NCI-H345 treated with DMSO at 0.1 percent for 48 hours (cell line): ENCODE measurements around the gene RHOH.

ENCODE experiments used
- DNase-seq: peaks from one replicate; lab custom pipeline; 2025; ENCODE audit not compliant: unreplicated experiment; lab: John Stamatoyannopoulos, UW

The RHOH gene

DNA sequence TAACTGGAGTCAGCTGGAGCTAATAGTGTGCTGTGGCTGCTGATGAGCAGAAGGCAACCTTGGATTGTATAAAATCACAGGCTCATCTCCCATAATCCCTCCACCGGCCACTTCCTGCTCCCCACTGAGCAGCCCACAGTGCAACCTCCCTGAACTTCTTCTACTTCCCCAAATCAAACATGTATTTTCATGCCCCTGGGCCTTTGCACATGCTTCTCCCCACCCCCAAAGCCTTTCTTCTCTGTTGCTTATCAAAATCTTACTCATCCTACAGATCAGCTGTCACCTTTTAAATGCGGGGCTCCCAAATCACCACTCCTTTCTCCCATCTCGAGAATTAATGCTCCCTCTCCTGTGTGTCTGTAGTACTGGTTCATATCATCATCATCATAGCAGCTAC lies 35.8 kb downstream of the RHOH start:
- no peak for DNase-seq

DNA sequence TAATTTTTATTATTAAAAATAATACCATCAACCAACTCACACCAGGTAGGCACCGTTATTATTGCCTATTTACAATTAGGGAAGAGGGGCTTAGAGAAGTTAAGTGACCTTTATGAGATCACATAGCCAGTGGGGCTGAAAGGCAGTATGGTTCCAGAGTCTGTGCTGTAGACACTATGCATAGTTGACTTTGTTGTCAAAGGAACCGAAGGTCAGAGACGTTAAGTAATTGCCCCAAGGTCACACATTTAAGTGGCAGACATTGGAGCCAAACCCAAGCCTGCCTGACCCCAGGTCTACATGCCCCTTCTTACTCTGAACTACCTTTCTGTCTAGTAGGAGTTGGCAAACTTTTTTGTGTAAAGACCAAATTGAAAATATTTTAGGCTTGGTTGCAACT lies 36.4 kb downstream of the RHOH start:
- no peak for DNase-seq

DNA sequence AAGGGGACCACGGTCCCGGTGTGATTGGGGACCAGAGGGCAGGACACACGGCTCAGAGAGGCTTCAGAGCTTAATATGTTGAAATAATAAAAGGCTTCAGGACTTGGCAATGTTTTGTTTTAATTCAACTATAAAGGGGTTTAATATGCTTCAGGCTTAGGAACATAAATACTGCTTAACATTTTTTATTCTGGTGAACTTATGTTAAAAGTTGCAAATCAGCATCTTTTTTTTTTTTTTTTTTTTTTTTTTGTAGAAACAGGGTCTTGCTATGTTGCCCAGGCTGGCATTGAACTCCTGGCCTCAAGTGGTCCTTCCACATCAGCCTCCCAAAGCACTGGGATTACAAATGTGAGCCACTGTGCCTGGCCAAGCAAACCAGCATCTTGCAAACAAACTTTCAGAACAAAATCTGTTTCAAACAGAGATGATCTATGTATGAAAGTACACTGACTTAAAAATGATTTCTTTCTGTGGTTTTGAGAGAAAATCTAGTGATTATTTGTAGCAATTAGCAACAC lies 37.7 kb downstream of the RHOH start:
- no peak for DNase-seq

DNA sequence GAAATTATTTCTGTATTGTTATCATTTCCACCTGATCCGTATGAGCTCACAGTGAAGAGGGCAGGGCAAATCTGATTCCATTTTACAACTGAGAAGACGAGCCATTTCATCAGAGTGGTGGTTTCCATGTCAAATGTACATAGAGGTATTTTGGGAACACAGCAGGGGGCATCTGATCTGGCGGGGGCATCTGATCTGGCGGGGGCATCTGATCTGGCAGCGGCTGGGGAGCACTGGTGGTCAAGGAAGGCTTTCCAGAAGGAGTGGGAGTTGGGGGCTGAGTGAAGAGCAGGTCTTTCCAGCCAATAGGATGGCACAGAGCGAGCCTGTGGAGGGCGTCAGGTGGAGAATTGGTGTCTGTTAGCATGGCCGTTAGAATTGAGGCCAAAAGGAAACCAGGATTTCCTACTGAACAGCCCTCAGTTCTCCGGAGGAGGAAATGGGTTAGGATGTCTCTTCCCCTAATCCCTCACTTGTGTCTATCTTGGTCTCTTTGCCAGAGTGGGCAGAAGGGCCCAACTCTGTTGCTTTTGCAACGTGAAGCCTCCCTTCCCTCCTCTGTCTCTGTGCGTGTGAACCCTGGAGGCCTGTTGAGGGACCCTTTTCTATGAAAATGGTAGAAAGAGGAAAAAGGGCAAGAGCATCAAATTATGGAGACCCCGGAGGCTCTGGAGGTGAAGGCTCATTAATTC lies 41.3 kb downstream of the RHOH start:
- no peak for DNase-seq

DNA sequence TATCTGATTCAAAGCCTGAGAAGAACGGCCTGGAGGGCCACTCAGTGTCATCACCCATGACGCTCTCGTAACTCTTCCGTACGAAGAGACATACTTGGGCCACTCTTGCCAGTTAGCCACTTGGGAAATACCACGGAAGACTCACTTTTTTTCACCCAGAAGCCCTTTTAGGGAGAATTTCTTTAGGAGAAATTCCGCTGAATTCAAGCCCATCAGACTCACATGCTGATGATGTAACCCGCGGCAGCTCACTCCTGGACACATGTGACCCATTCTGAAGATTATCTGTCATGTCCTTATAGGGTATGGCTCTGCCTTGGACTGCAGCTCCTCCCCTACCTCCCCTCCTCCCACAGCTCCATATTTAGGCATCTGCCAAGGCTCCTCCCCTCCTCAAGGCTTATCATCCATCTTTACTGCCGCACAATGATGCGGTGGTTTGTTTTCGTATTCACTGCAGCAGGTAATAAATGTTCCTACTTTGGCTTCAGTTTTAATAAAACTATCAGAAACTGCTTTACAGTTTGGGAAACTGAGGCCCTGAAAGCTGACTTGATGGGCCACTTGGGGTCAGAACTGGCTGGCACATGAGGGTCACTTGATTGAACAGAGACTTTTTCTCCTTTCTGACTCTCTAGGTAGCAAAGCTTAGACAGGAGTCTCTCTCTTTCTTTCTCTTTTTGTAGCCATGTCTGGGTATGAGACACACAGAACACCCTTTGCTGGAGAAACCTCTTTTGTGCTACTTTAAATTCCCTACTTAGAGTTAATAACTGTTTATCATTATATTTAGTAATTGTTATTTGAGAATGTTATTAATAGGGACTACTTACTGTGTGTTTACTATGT lies 42.1 kb downstream of the RHOH start:
- DNase-seq: no peak

DNA sequence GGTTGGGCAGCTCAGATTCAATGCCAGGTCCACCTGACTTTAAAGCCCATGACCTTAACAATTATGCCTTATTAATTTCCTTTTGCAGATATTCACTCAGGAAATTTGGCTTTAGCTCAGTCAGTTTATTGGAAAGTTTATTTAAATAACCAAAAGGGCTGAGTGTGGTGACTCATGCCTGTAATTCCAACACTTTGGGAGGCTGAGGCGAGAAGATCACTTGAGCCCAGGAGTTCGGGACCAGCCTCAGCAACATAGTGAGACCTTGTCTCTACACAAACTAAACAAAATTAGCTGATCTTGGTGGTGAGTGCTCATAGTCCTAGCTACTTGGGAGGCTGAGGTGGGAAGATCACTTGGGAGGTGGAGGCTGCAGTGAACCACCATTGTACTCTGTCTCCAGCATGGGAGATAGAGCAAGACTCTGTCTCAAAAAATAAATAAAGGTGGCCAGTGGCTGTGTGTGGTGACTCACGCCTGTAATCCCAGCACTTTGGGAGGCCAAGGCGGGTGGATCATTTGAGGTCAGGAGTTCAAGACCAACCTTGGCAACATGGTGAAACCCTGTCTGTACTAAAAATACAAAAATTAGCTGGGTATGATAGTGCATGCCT lies 43.3 kb downstream of the RHOH start:
- DNase-seq: no peak

DNA sequence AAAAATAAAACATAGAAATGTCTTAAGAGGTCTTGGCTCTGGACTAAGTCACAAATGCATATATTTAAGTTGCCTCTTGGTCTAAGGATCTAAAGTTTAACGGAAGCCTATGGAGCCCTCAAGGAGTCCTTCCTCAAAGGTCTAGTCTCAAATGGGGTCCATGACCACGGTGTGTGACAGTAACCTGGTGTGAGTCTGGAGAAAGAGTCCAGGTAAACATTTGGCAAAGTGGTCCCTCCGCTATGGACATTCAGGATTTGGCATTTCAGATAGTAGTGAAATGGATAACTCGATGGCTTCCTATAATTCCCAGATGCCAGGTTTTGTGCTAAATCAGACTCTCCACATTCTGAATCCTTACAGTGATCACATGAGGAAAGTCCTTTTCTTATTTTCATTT lies 44.2 kb downstream of the RHOH start:
- DNase-seq: no peak

DNA sequence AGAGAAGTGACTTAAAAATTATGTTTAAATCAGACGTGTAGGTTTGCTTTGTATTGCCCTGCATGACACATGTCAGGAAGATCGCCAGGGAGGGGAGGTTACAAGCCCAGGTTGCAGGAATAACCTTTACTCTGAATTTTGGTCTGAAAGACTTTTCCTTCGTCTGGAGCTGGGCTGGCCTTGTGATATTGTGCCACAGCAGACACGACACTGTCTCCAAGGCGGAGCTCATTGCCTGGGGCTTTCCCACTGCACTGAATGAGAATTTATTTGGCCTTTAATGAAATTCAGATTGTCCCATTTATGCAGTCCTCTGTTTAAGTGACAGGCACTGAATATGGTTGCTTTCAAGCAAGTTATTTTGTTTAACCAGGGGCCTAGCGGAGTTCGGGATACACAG lies 45.1 kb downstream of the RHOH start:
- no peak for DNase-seq

DNA sequence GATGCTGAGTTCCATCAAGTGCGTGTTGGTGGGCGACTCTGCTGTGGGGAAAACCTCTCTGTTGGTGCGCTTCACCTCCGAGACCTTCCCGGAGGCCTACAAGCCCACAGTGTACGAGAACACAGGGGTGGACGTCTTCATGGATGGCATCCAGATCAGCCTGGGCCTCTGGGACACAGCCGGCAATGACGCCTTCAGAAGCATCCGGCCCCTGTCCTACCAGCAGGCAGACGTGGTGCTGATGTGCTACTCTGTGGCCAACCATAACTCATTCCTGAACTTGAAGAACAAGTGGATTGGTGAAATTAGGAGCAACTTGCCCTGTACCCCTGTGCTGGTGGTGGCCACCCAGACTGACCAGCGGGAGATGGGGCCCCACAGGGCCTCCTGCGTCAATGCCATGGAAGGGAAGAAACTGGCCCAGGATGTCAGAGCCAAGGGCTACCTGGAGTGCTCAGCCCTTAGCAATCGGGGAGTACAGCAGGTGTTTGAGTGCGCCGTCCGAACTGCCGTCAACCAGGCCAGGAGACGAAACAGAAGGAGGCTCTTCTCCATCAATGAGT lies 46.6 kb downstream of the RHOH start:
- DNase-seq: no peak

DNA sequence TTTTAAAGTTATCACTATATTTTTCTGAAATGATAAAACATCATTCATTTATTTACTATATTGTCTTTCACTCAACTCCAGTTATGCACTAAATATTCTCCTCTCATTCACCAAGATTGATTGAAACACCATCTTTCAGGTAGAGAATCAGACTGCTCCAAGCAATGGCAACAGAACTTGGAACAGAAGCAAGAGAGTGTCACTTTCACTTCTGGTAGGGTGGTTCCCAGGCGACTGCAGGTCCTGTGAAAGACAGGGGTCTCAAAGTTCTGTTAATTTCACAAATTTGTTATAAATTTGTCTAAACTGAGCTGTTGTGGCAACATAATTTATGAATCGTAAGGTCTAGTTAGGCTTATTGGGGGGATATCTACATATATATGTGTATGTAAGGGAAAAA lies 47.8 kb downstream of the RHOH start:
- no peak for DNase-seq

DNA sequence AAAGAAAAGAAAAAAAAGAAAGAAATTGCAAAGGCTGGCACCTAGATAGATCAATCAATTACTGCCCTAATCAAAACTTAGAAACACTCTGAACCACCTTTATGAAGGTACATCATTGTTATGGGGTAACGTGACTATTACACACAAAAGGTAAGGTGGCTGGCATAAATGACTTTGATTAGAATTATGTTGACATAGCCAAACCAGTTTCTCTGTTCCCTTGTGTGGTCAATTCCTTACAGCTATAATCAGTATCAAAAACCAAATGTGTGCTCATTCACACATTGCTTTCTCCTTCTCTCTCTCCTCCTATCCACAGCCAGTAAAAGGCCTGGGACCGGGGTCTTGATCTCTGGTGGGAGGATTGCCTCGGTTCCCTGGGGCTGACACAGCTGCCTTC lies 48.7 kb downstream of the RHOH start:
- no peak for DNase-seq

DNA sequence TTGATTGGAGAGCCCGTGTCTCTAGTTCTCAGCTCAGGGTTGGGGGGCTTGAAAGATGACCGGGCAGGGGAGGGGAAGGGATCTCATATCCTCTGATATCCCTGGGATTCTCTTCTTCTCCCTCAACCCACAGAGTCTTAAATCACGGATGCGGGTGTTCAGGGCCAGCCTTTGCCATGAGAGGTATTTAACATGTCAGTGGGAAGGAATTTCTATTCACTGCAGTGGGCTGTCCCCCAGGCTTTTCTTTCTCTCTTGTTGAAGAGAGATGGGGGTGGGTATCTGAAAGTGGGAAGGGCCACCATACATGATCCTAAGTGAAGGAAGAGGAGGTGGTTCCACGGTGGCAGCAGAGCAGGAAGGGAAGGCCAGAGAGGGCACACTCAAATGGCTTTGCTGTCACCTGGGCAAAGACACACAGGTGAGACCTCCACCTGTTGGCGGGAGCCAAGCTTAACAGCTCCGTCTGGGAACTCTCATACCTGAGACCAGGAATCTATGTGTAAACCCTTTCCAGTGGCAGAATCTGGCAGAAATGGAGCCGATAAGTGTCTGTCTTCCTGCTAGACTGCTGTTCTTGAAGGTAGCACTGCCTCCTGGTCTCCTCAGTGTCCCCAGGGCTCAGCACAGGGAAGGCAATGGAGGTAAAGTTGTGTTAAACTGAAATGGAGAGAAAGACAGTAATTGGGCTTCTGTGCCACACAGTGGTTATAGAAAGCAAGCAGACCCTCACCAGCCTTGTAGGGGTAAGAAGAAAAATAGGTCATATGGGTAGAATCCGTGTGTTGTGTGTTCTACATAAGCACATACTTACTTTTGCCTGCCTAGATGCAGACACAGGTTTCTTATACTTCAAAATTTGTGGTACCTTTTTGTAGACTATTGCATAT lies 49.4 kb downstream of the RHOH start:
- DNase-seq: no peak

DNA sequence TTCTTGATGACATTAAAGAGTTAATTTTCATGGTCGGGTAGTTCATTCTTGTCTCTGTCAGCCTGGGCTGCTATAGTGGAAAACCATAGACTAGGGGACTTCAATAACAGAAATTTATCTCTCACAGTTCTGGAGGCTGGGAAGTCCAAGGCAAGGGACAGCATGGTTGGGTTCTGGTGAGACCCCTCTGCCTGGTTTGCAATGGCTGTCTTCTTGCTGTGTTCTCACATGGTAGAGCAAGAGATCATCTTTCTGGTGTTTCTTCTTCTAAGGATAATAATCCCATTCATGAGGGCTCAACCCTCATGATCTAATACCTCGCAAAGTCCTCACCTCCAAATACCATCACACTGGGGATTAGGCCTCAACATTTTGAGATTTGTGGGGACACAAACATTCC lies 50.1 kb downstream of the RHOH start:
- DNase-seq: no peak

DNA sequence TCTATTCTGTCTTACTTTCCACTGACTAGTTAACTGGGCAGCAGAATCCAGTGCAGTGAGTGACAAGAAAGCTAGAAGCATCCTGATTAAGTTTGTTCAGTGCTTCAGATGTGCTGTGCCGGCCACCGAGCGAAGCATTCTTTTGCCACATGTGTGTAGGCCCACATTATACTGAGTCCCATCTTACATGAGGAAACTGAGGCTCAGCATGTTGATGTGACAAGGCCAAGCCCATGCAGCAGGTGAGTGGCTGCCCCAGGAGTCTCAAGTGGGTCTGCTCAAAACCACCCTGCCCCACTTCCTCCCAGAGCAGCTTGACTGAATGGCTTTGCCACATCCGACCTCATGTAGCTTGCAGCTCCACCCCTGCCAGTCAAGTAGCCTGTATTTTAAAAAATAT lies 50.5 kb downstream of the RHOH start:
- no peak for DNase-seq

DNA sequence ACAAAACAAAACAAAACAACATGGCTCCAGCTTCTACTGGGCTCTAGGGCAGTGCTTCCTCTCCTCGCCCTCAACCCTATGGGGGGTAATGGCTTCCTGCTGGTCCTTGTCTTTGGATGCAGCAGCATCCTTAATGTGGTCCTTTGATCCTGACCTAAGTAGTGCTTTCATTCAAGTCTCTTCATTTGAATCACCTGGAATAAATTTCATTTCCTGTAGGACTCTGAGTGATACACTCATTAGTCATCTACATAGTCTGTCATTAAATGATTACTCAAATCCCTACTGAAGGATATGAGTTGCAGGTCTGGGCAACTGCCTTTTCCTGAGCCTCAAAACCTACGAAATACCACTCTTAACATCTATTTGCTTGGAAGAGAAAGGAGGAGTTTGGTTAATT lies 54.5 kb downstream of the RHOH start:
- DNase-seq: no peak

DNA sequence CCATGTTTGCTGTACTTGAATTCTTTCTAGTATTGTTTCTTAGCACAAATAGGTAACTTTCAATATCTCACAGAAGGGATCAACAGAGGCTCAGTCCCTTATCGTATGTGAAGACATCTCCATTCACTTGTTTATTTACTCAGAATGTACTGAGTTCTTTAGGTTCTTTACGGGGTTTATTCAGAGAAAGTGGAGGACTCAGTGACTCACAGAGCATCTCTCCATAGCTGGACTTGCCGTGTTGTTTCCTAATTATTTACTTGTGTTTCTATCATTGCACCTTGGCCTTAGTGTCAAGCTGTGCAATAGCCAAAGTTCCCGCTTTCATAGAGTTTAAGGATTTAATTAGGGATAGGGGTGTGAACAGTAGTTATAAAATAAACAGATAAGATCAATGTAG lies 57.1 kb downstream of the RHOH start:
- DNase-seq: no peak

DNA sequence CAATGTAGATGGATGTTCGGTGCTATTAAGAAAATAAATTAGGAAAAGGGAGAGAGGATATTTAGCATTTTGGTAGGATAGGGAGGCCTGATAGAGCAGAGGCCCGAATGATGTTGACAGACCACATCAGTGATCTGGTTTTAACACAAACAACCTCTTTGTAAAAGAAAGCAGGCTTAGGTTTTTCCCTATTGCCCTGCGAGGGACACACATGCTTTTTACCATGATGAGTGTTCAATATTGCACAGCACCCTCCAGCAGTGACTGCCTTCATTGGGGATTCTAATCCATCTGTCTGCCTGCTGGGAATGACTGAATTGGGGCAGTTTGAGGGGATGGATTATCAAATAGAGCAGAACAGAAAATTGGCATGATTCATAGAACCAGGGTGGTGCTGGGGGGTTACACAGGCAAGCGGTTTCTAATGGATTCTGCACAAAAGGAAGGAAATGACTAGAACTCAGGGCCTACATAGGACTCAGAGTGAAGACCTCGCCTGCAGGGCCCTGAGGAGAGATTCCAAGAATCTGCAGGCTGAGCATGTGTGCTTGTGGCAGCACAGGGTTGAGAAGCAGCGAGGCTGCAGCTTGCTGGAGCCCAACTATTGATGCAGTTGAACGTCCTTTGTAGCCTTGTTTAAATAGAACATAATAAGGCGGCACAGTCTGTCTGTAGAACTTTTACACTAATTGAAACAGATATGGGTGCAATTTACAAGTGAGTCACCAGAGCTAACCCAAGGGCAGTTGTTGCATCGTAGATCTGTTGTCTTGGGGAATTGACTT lies 58.0 kb downstream of the RHOH start:
- no peak for DNase-seq

DNA sequence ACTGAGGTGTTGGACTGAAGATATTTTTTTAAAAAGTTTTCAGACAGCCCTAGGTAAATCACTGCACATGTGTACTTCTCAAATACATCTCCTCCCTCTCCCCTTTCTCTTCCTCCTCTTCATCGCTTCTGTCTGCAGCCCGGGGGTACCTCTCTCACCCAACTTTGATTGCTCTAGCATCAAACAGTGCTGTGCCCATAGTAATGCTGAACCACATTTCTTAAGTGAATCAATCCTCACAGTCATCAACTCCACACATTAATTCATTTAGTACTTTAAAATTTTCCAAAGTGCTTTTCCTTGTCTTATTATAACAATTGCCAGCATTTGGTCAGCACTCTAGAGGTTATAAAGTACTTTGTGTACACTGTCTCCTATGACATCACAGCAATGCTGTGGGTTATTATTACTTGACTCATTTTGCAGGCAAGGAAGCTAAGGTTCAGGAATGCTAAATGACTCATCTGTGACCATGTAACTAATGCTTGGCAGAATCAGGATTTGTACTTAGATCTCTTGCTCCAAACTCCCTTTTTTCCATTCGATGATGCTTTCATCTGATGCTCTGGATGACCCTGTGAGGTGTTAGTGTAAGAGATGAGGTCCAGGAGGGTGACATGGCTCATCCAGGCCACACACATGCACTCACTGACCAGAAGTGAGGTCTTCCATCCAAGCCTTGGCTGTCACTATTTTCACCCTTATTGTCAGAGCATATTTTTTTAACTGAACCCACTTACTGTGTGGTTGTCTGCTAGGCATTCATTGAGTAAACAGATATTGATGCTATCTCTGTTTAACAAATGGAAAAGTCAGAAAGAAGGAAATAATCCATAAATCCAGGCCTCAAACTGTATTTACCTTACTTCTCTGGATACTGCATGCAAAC lies 58.8 kb downstream of the RHOH start:
- DNase-seq: no peak

DNA sequence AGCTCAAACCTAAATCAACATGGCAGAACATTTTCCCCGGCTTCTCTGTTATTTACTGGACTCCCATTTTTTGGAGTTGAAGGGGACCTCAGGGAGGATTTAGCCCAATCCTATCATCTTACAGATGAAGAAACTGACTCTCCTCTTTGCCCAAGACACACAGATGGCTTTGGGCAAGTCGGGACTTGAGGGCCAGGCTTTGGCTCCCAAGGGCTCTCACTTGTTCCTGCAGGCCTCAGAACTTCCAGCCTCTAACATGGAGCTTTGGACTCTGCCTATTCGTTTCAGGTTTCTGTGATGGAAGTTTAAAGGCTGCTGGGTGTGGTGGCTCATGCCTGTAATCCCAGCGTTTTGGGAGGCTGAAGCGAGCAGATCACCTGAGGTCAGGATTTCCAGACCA lies 59.5 kb downstream of the RHOH start:
- no peak for DNase-seq
